ENCODE measurements around the gene MSANTD7.
"Not testable (repeated sequence)": the region's sequence is repeated elsewhere in the genome, so short reads cannot be mapped to it uniquely, and the experiment has no call there.

MSANTD7 gene

GRCh38 chr10:14837757-14838581, at the start of gene MSANTD7, which contains the start of the genes CDNF and HSPA14:
Gene MSANTD7, plus strand, starts transcription at chr10:14838306. Its CDS starts 3,979 bp downstream, at chr10:14842285.
Gene CDNF, minus strand, starts transcription at chr10:14838037. Its CDS starts 91 bp downstream, at chr10:14837946.
Gene HSPA14, plus strand, starts transcription at chr10:14838306. Its CDS starts 97 bp downstream, at chr10:14838403.
- peak; percentile 98 to 99 for DNase-seq (ENCODE audit: low read depth in 2 of 2)

- no peak for DNase-seq (ENCODE audit: low read depth in 2 of 2)
These were observed 39.5 kb upstream of the MSANTD7 start for GRCh38 chr10:14798636-14799035.

- DNase-seq (ENCODE audit: low read depth in 2 of 2) = no peak
These were observed 37.7 kb upstream of the MSANTD7 start for GRCh38 chr10:14800397-14800796.

- DNase-seq (ENCODE audit: low read depth in 2 of 2) = no peak
These were observed 36.4 kb upstream of the MSANTD7 start for GRCh38 chr10:14801723-14802122.

GRCh38 chr10:14803827-14804226, 34.3 kb upstream of the MSANTD7 start:
- no peak for DNase-seq (ENCODE audit: low read depth in 2 of 2)

- DNase-seq (ENCODE audit: low read depth in 2 of 2) = no peak
These were observed 31.8 kb upstream of the MSANTD7 start for GRCh38 chr10:14806318-14806717.

GRCh38 chr10:14810969-14811953, 26.8 kb upstream of the MSANTD7 start:
- DNase-seq (ENCODE audit: low read depth in 2 of 2) = no peak

GRCh38 chr10:14812271-14812670, 25.8 kb upstream of the MSANTD7 start:
- DNase-seq (ENCODE audit: low read depth in 2 of 2) = no peak

GRCh38 chr10:14815681-14816080, 22.4 kb upstream of the MSANTD7 start:
- no peak for DNase-seq (ENCODE audit: low read depth in 2 of 2)

- DNase-seq (ENCODE audit: low read depth in 2 of 2) = not testable (repeated sequence)
These were observed 21.4 kb upstream of the MSANTD7 start for GRCh38 chr10:14816717-14817116.

- DNase-seq (ENCODE audit: low read depth in 2 of 2) = no peak
These were observed 17.9 kb upstream of the MSANTD7 start for GRCh38 chr10:14820010-14820774.

- no peak for DNase-seq (ENCODE audit: low read depth in 2 of 2)
These were observed 17.3 kb upstream of the MSANTD7 start for GRCh38 chr10:14820775-14821154.

GRCh38 chr10:14821635-14822375, 16.3 kb upstream of the MSANTD7 start:
- no peak for DNase-seq (ENCODE audit: low read depth in 2 of 2)

GRCh38 chr10:14822879-14823755, 15.0 kb upstream of the MSANTD7 start:
- DNase-seq (ENCODE audit: low read depth in 2 of 2) = peak in 1 of 2 donors; percentile 18

- no peak for DNase-seq (ENCODE audit: low read depth in 2 of 2)
These were observed 14.1 kb upstream of the MSANTD7 start for GRCh38 chr10:14823966-14824365.

- DNase-seq (ENCODE audit: low read depth in 2 of 2) = no peak
These were observed 11.9 kb upstream of the MSANTD7 start for GRCh38 chr10:14826076-14826829.

GRCh38 chr10:14833106-14833505, 5.0 kb upstream of the MSANTD7 start:
- no peak for DNase-seq (ENCODE audit: low read depth in 2 of 2)

GRCh38 chr10:14836208-14836607, 1.9 kb upstream of the MSANTD7 start:
- no peak for DNase-seq (ENCODE audit: low read depth in 2 of 2)
